D721Med (cell line): ENCODE measurements around the gene MET.
"Not testable (repeated sequence)": the region's sequence is repeated elsewhere in the genome, so short reads cannot be mapped to it uniquely, and the experiment has no call there.

Experiments
- DNase-seq: peaks from one replicate; pipeline ENCODE4 v3.0.0; 2011; ENCODE audit warnings: low spot score; ENCODE audit not compliant: insufficient read length
- FAIRE-seq: peaks from 2 replicates; lab custom pipeline; 2011; peaks lifted over from hg19 to GRCh38; lab: Jason Lieb, UNC
- CTCF ChIP-seq: IDR thresholded peaks from 2 replicates; pipeline ENCODE4 v1.5.1; 2012; ENCODE audit warnings: mild to moderate bottlenecking, control low read depth; ENCODE audit not compliant: insufficient read depth; ENCODE audit errors: missing control alignments

Gene MET

GRCh38 chr7:116709336-116709735 is 37.3 kb downstream of the MET start:
- FAIRE-seq (no peak), DNase-seq (no peak)
- no peak for TF ChIP-seq CTCF

DNA sequence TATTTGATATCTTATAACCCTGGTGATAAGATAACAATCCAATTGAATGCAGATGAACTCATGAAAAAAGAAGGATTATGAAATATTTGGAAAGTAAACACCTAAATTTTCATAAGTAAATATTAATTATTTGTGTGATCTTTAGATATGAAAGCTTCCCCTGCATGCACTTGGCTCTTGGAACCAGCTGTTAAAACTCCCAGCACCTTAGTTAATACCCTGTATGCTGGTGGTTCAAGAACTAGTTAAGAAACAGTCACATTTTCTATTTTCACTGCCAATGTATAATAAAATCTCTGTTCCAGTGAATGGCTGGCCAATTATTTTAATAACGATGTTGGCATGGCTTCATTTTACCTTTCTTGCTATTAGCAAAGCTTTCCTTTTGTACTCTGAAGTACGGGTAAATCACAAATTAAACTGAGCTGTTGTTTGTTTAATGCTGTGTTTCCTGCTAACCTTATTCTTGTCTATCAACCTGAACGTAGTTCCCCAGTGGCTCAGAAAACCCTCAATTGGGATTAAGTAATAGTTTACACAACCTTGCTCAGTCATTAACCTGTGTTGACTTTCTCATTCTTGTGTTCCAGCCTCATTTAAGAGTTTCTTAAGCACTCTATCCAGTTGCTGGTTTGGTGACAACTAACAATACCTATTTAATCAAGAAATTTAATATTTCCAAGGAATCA is 38.9 kb downstream of the MET start:
- FAIRE-seq (no peak), DNase-seq (no peak)
- TF ChIP-seq CTCF, result no peak

DNA sequence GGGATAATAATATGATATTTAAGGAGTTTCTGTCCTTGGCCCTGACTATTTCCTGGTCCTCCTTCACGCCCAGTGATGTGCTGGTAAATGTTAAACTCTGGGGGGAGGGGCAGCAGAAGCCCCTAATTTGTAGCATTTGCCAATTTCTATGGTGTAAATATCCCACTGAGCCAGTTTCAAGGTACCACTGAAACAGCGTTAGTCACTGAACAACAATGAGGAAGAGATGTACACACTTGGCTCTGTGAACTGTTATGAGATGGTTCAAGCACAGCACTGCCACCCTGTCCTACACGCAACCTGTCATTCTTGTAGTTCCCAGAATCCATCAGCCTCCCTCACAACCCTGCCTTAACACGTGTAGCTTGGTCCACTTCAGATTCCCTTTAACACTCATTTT is 39.8 kb downstream of the MET start:
- DNase-seq (no peak), FAIRE-seq (no peak)
- no peak for TF ChIP-seq CTCF

- no peak for TF ChIP-seq CTCF
- no peak for DNase-seq
- FAIRE-seq, result no peak
Observed at GRCh38 chr7:116713500-116713899, 41.5 kb downstream of the MET start.

DNA sequence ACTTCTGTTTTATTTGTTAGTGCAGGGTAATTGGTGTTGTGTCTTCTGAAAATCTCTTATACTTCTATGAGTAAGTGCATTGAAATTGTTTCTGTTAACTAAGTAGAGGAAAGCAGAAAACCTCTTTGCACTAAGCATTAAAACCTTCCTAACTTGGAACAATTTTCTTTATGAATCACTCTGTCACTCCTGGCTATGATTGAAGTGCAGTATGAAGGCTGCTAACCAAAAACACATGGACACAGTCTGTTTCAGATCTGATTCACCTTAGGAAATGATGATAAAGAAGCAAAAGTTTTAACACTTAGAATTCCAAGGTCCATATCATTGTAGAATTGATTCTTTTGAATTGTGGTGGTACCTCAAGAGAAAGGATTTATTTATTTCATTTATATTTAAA is 41.9 kb downstream of the MET start:
- TF ChIP-seq CTCF, result no peak
- FAIRE-seq, result no peak
- no peak for DNase-seq

DNA sequence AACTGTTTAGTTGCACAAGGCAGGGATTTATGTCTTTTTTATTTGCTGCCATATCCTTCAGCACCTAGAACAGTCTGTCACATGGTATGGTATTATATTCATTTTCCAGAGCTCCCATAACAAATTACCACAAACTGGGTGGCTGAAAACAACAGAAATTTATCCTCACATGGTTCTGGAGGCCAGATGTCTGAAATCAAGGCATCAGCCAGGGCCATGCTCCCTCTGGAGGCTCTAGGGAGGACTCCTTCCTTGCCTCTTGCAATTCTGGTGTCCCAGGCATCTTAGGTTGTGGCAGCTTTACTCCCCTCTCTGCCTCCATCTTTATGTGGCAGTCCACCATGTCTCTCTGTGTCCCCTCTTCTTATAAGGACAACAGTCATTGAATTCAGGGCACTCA is 43.1 kb downstream of the MET start:
- no peak for DNase-seq
- no peak for FAIRE-seq

GRCh38 chr7:116717137-116717536 is 45.1 kb downstream of the MET start:
- DNase-seq (no peak), FAIRE-seq (no peak)
- no peak for TF ChIP-seq CTCF

More for the DNA sequence above, 43.1 kb downstream of the MET start:
- TF ChIP-seq CTCF, result no peak

- not testable (repeated sequence) for FAIRE-seq
Observed at GRCh38 chr7:116723959-116724529, 52.0 kb downstream of the MET start.

More at GRCh38 chr7:116723959-116724529, 52.0 kb downstream of the MET start:
- not testable (repeated sequence) for DNase-seq
